Measurements from ENCODE around the gene ZBTB21. TPM values are rescaled to one million over a fixed set of nuclear protein-coding genes. Genes with fewer than 3 reads are reported as not detected.

Gene ZBTB21
- 10 to 100 TPM; 20.3 to 27.2 TPM for total RNA-seq

DNA sequence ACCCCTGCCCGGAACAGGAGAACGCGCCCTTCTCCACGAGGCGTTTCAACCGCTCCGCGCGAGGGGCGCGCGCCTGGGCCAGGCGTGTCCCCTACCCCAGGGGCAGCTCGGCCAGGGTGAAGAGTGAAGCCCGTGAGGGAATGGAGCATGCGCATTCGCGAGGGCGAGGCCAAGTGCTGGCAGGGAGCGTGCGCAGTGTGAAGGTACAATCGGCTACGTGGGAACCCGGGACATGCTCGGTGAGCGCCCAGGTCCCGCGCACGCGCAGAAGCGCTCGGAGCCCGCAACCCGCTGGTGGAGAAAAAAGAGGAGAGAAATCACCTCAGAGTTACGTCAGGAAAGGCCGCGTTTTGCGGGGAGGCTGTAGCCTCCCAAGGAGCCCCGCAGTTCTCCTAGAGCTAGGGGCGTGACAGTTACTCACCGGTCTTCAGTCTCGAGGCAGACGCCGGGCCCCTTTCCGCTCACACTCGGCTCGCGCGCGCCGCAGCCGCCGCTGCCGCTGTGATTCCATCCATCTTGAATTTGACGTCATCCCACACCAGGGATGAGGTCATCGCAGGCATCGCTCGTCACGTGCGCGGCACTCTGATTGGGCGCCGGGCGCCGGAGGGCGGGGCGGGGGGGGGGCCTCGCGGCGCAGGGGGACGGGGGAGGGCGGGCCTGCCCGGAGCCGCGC, at the start of gene ZBTB21:
ZBTB21 (minus strand) TSS at position 530 of the 676 bp plus-strand sequence. CDS start 16,265 bp downstream, outside the sequence.
- POLR2A ChIA-PET: interaction anchor here (0.7 to 1.4 kb wide), 4 partner anchors 54 to 130 kb away, joined by 3 to 6 read pairs (median 4); partner anchors contain the start of gene PRDM15

DNA sequence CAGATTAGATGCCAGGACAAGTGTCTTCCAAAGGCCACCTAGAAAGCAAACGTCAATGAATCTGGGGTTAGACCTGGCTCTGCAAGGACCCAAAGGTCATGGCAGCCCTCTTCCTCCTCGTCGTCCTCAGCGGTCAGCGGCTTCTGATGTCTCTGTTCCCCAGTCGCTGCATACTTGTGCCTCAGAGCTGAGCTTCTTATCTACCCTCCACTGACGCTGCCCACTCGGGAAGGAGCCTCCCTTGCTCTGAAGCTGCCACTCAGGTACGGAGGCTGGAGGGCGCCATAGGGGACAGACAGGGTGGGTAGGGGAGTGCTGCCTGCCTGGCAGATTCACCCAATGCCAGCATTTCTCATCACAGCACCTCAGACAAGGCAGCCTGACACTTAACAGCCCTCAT, 49.6 kb upstream of the ZBTB21 start:
- DNase-seq (no peak), ATAC-seq (ENCODE audit: low read depth) (no peak)
- H3K4me3 Mint-ChIP-seq: no peak overlapping the region
- no peaks in the 10 kb centered on the region for H3K9me3 Mint-ChIP-seq
- no peaks in the 10 kb centered on the region for H3K36me3 Mint-ChIP-seq
- H3K27ac Mint-ChIP-seq: no peak overlapping the region
- H3K4me1 Mint-ChIP-seq: peaks cover 36% of the 10 kb centered on the region
- POLR2A ChIA-PET: no interaction called here
- H3K27me3 Mint-ChIP-seq: no peaks in the 10 kb centered on the region

More for the DNA sequence above, at the start of gene ZBTB21:
- H3K4me1 Mint-ChIP-seq: peaks cover 23% of the 10 kb centered on the region
- H3K36me3 Mint-ChIP-seq: peaks cover 17% of the 10 kb centered on the region
- peak within 1 kb of the TSS; percentile 97 for H3K4me3 Mint-ChIP-seq
- H3K9me3 Mint-ChIP-seq: peaks cover 2% of the 10 kb centered on the region
- ATAC-seq (ENCODE audit: low read depth) (peak; percentile 94), DNase-seq (peak; percentile 97)
- H3K27me3 Mint-ChIP-seq: peaks cover 11% of the 10 kb centered on the region
- H3K27ac Mint-ChIP-seq: peak within 1 kb of the TSS; percentile 99

DNA sequence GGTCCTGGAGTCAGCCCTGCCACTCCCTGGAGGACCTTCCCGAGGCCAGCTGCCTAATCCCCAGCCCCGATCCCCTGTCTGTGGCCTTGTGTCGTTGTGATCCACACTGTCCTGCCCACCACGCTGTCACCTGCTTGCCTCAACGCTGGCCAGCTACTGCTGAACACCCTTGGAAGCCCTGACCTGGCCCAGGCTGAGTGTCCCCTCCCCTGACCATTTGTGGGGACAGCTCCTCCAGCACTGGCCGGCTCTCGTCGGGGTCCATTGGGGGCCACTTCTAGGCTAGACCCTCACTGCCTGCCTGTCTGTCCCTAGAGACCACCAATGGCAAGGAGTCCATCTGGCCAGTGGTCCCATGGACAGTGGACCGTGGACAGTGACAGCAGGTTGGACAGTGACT, 49.0 kb upstream of the ZBTB21 start:
- no peaks in the 10 kb centered on the region for H3K9me3 Mint-ChIP-seq
- H3K27me3 Mint-ChIP-seq: no peaks in the 10 kb centered on the region
- H3K36me3 Mint-ChIP-seq: no peaks in the 10 kb centered on the region
- no peak overlapping the region for H3K27ac Mint-ChIP-seq
- POLR2A ChIA-PET: no interaction called here
- DNase-seq (no peak), ATAC-seq (ENCODE audit: low read depth) (no peak)
- no peak overlapping the region for H3K4me3 Mint-ChIP-seq
- H3K4me1 Mint-ChIP-seq: peaks cover 32% of the 10 kb centered on the region

DNA sequence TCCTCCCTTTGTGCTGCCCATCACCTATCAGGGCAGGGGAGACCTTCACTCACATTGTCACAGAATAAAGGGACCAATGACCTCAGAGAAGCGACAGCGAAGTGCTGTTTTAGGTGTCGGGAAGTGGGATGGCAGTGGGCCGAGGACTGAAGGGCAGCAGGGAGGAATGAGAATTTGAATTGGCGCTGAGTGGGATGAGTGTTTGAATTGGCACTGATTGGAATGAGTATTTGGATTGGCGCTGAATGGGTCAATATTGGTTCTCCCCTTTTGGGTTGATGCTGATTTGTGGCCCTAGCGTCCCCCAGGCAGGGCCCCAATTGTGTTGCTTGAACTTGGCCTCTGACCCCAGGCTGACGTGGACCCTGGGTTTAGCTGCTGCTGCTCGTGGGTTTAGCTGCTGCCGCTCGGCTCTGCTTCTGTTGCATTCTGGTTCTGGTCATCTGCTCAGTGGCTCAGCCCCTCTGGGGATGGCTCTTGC, 48.5 kb upstream of the ZBTB21 start:
- Mint-ChIP-seq H3K4me1 (peaks cover 28% of the 10 kb centered on the region), H3K27me3 (no peaks in the 10 kb centered on the region), H3K9me3 (no peaks in the 10 kb centered on the region), H3K36me3 (no peaks in the 10 kb centered on the region), H3K4me3 (no peak overlapping the region), H3K27ac (no peak overlapping the region)
- ATAC-seq (ENCODE audit: low read depth) (no peak), DNase-seq (no peak)
- POLR2A ChIA-PET: no interaction called here

GRCh38 chr21:42057851-42058437, 47.8 kb upstream of the ZBTB21 start:
- H3K9me3 Mint-ChIP-seq: no peaks in the 10 kb centered on the region
- H3K27me3 Mint-ChIP-seq: peaks cover under 1% of the 10 kb centered on the region
- no peak overlapping the region for H3K4me3 Mint-ChIP-seq
- POLR2A ChIA-PET: no interaction called here
- H3K36me3 Mint-ChIP-seq: no peaks in the 10 kb centered on the region
- peaks cover 23% of the 10 kb centered on the region for H3K4me1 Mint-ChIP-seq
- H3K27ac Mint-ChIP-seq: peak overlapping the region; percentile 49
- no peak for DNase-seq
- no peak for ATAC-seq (ENCODE audit: low read depth)

GRCh38 chr21:42056996-42057689, 47.0 kb upstream of the ZBTB21 start:
- peaks cover 18% of the 10 kb centered on the region for H3K4me1 Mint-ChIP-seq
- H3K27ac Mint-ChIP-seq: no peak overlapping the region
- no peaks in the 10 kb centered on the region for H3K9me3 Mint-ChIP-seq
- H3K4me3 Mint-ChIP-seq: no peak overlapping the region
- DNase-seq (no peak), ATAC-seq (ENCODE audit: low read depth) (no peak)
- POLR2A ChIA-PET: no interaction called here
- no peaks in the 10 kb centered on the region for H3K36me3 Mint-ChIP-seq
- H3K27me3 Mint-ChIP-seq: peaks cover 2% of the 10 kb centered on the region

DNA sequence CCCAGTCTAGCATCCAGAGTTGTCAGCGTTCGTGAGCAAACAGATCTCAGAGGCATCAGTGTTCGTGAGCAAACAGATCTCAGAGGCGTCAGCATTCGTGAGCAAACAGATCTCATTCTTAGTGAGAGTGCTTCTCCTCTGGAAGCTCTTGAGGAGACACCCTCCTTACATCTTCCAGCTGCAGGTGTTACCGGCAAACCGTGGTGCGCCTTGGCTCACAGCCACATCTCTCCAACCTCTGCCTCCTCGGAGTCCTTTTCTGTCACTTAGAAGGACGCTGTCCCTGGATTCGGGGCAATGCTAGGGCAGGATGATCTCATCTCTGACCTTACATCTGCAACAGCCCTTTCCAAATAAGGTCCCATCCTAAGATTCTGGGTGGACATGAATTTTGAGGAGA, 46.3 kb upstream of the ZBTB21 start:
- Mint-ChIP-seq H3K27ac (peak overlapping the region; percentile 37), H3K27me3 (peaks cover 2% of the 10 kb centered on the region), H3K4me3 (no peak overlapping the region), H3K9me3 (no peaks in the 10 kb centered on the region), H3K4me1 (peaks cover 17% of the 10 kb centered on the region), H3K36me3 (no peaks in the 10 kb centered on the region)
- ATAC-seq (ENCODE audit: low read depth) (no peak), DNase-seq (no peak)
- POLR2A ChIA-PET: no interaction called here

GRCh38 chr21:42055425-42055824, 45.3 kb upstream of the ZBTB21 start:
- ATAC-seq (ENCODE audit: low read depth) (no peak), DNase-seq (no peak)
- Mint-ChIP-seq H3K36me3 (no peaks in the 10 kb centered on the region), H3K4me3 (no peak overlapping the region), H3K9me3 (no peaks in the 10 kb centered on the region), H3K4me1 (peaks cover 11% of the 10 kb centered on the region), H3K27me3 (peaks cover 2% of the 10 kb centered on the region), H3K27ac (no peak overlapping the region)
- POLR2A ChIA-PET: no interaction called here

GRCh38 chr21:42051788-42052187, 41.6 kb upstream of the ZBTB21 start:
- Mint-ChIP-seq H3K27me3 (peaks cover 4% of the 10 kb centered on the region), H3K27ac (no peak overlapping the region), H3K4me1 (peaks cover 8% of the 10 kb centered on the region), H3K36me3 (no peaks in the 10 kb centered on the region), H3K9me3 (no peaks in the 10 kb centered on the region), H3K4me3 (peak overlapping the region; percentile 18)
- ATAC-seq (ENCODE audit: low read depth) (peak; percentile 71), DNase-seq (no peak)
- POLR2A ChIA-PET: interaction anchor here (1.0 kb wide), 1 partner anchor 12 kb away, joined by 3 read pairs; no protein-coding TSS in a partner anchor

- Mint-ChIP-seq H3K9me3 (no peaks in the 10 kb centered on the region), H3K36me3 (no peaks in the 10 kb centered on the region), H3K4me1 (peaks cover 8% of the 10 kb centered on the region), H3K27me3 (peaks cover 4% of the 10 kb centered on the region), H3K27ac (no peak overlapping the region), H3K4me3 (no peak overlapping the region)
- ATAC-seq (ENCODE audit: low read depth) (no peak), DNase-seq (no peak)
- POLR2A ChIA-PET: no interaction called here
Observed at GRCh38 chr21:42049578-42050430, 39.6 kb upstream of the ZBTB21 start.

GRCh38 chr21:42048870-42049577, 38.9 kb upstream of the ZBTB21 start:
- Mint-ChIP-seq H3K36me3 (no peaks in the 10 kb centered on the region), H3K27ac (no peak overlapping the region), H3K4me3 (no peak overlapping the region), H3K4me1 (peaks cover 8% of the 10 kb centered on the region), H3K27me3 (peaks cover 4% of the 10 kb centered on the region), H3K9me3 (no peaks in the 10 kb centered on the region)
- POLR2A ChIA-PET: no interaction called here
- DNase-seq (no peak), ATAC-seq (ENCODE audit: low read depth) (no peak)

- no peaks in the 10 kb centered on the region for H3K36me3 Mint-ChIP-seq
- no peak overlapping the region for H3K27ac Mint-ChIP-seq
- H3K4me1 Mint-ChIP-seq: peaks cover 8% of the 10 kb centered on the region
- H3K9me3 Mint-ChIP-seq: no peaks in the 10 kb centered on the region
- ATAC-seq (ENCODE audit: low read depth) (no peak), DNase-seq (no peak)
- H3K27me3 Mint-ChIP-seq: peaks cover 3% of the 10 kb centered on the region
- H3K4me3 Mint-ChIP-seq: no peak overlapping the region
- POLR2A ChIA-PET: no interaction called here
Observed at GRCh38 chr21:42047821-42048613, 37.9 kb upstream of the ZBTB21 start.

Measured in activated naive CD8-positive, alpha-beta T cell treated with anti-CD3 and anti-CD28 coated beads, Interleukin-2, amount 10 ng/mL, durations not matched to agents 7 days and 5 days (primary cell).